Astrocyte of the spinal cord (primary cell): ENCODE data around the gene SCT.

Source experiments
- DNase-seq: peaks from one replicate; pipeline ENCODE4 v3.0.0; 2011; ENCODE audit warnings: low read depth, low spot score
- H3K4me3 ChIP-seq: 2 replicates; pipeline ENCODE4 v1.5.1; 2011; ENCODE audit warnings: low read depth, mild to moderate bottlenecking, low read length, moderate library complexity
- in situ Hi-C: cut with HindIII; loops from 2 replicates; pipeline ENCODE4 v1.10.0; 2017; ENCODE audit warnings: low sequenced_read_pairs
- TF ChIP-seq, protein P1 (sequence below): IDR thresholded peaks from 2 replicates; pipeline ENCODE4 v1.5.1; 2012; ENCODE audit warnings: low read depth, mild to moderate bottlenecking, low read length, inconsistent platforms

The SCT gene

DNA sequence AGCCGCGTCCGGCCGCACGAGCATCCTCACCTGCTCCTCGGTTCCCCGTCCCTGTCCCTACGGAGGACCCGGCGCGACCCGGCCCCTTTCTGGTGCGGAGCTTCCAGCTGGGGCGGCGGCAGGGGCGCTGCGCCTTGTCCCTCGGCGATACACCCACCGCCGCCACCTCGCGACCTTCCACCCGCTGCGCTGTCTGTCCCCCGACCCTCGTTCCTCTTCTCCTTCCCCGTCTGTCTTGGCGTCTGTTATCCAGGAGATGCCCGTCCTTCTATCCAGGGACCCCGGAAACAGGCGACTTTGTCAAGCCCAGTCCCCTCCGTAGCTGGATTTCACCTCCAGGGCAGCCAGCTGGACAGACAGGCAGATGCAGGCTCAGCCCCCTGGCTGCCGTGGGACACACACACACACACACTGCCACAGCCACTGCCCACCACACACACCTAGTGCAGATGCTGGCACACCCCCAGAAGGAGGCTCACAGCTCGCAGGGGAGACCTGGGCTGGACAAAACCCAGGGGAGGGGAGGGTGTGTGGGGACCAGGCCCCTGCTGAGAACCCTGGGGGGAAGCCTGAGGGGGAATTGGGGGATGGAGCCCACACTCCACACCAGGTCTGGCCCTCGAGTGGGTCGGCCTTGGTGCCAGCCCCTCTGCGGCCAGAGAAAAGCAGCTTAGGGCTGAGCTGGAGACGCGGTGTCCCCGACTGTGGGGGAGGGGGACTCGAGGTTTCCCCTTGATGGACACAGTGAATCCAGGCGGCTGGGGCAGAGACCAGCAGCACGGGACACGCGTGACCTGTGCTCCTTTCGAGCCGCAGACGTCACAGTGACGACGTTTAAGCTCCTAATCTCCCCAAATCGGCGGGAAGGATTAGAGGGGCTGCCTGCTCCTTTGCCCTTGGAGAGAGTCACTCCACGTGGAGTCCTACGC lies 10.9 kb upstream of the SCT start:
- TF ChIP-seq, protein P1, sequence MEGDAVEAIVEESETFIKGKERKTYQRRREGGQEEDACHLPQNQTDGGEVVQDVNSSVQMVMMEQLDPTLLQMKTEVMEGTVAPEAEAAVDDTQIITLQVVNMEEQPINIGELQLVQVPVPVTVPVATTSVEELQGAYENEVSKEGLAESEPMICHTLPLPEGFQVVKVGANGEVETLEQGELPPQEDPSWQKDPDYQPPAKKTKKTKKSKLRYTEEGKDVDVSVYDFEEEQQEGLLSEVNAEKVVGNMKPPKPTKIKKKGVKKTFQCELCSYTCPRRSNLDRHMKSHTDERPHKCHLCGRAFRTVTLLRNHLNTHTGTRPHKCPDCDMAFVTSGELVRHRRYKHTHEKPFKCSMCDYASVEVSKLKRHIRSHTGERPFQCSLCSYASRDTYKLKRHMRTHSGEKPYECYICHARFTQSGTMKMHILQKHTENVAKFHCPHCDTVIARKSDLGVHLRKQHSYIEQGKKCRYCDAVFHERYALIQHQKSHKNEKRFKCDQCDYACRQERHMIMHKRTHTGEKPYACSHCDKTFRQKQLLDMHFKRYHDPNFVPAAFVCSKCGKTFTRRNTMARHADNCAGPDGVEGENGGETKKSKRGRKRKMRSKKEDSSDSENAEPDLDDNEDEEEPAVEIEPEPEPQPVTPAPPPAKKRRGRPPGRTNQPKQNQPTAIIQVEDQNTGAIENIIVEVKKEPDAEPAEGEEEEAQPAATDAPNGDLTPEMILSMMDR: no peak
- in situ Hi-C loops: no loop called here
- no peak for DNase-seq
- no peak overlapping the region for H3K4me3 ChIP-seq

DNA sequence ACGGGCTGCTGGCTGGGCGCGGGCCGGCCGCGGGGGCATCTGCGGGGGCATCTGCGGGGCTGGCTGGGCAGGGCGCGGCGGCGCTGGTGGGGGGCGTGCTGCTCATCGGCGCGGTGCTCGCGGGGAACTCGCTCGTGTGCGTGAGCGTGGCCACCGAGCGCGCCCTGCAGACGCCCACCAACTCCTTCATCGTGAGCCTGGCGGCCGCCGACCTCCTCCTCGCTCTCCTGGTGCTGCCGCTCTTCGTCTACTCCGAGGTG lies 10.3 kb upstream of the SCT start:
- in situ Hi-C loops: no loop called here
- TF ChIP-seq, protein P1: no peak
- DNase-seq: no peak
- no peak overlapping the region for H3K4me3 ChIP-seq

DNA sequence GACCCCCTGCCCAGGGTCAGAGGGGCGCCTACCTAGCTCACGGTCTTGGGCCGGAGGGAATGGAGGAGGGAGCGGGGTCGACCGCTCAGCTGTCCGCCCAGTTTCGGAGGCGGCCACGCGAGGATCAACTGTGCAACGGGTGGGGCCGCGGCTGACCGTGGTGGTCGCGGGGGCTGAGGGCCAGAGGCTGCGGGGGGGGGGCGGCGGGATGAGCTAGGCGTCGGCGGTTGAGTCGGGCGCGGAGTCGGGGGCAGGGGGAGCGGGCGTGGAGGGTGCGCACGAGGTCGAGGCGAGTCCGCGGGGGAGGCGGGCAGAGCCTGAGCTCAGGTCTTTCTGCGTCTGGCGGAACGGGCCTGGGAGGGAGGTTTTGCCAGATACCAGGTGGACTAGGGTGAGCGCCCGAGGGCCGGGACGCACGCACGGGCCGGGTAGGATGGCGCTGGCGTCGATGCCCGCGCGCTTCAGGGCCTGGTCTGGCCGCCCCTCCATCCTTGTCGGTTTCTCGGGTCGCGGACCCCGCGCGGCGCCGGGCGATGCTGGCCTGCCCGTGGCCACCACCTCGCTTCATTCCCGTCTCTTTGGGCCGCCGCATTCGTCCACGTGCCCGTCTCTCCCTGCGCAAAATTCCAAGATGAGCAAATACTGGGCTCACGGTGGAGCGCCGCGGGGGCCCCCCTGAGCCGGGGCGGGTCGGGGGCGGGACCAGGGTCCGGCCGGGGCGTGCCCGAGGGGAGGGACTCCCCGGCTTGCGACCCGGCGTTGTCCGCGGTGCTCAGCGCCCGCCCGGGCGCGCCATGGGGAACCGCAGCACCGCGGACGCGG lies 9.7 kb upstream of the SCT start, which contains the start of gene DRD4:
Gene DRD4 (plus strand): TSS at position 759 of the 822 bp plus-strand sequence. CDS start 36 bp downstream, at position 795.
- TF ChIP-seq, protein P1: no peak
- no peak for DNase-seq
- in situ Hi-C loops: no loop called here
- H3K4me3 ChIP-seq: no peak within 1 kb of the TSS

- in situ Hi-C loops: no loop called here
- H3K4me3 ChIP-seq: no peak overlapping the region
- no peak for DNase-seq
- TF ChIP-seq, protein P1: no peak
Measured at GRCh38 chr11:635945-636510, 9.0 kb upstream of the SCT start.

DNA sequence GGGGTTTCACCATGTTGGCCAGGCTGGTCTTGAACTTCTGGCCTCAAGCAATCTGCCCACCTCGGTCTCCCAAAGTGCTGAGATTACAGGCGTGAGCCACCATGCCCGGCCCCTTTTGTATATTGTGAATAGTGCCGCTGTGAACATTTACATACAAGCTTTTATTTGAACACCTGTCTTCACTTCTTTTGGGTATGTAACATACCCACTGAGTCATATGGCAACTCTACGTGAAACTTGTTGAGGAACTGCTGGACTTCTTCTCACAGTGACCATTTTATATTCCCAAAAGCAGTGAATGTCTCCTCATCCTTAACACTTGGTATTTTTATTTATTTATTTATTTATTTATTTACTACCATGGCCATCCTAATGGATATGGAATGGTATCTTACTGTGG lies 3.9 kb upstream of the SCT start:
- DNase-seq: no peak
- TF ChIP-seq, protein P1: no peak
- in situ Hi-C loops: no loop called here
- no peak overlapping the region for H3K4me3 ChIP-seq

- in situ Hi-C loops: no loop called here
- H3K4me3 ChIP-seq: no peak overlapping the region
- TF ChIP-seq, protein P1: peak; percentile 13
- DNase-seq: no peak
Measured at GRCh38 chr11:629237-629583, 2.2 kb upstream of the SCT start.
